Esophagus muscularis mucosa (tissue), 4 donors: ENCODE measurements around the gene DES.

Experiments used
- EP300 ChIP-seq: sonication (generic); formaldehyde crosslinking; IDR thresholded peaks from one replicate; pipeline ENCODE4 v1.6.1; 2017; ENCODE audit warnings: antibody characterized with exemption
- POLR2A ChIP-seq: fragments of 450-650 bp; IDR thresholded peaks from one replicate; pipeline ENCODE4 v1.6.1; 2017; ENCODE audit warnings: antibody characterized with exemption, moderate library complexity, mild to moderate bottlenecking, low read depth
- POLR2AphosphoS5 ChIP-seq, 2 donors: sonication (generic); formaldehyde crosslinking; IDR thresholded peaks; one replicate each; pipeline ENCODE4 v1.6.1; 2017; ENCODE audit warnings: antibody characterized with exemption in 2 of 2
- TF ChIP-seq, protein P1 (sequence below), 3 experiments: fragments of 200-600 bp in 2 of 3; fragments of 450-650 bp in 1 of 3; sonication (generic) in 2 of 3; IDR thresholded peaks; one replicate each; pipeline ENCODE4 v1.5.1; 2017 to 2019; ENCODE audit warnings: antibody characterized with exemption in 3 of 3, mild to moderate bottlenecking in 2 of 3, moderate library complexity in 1 of 3

DNA sequence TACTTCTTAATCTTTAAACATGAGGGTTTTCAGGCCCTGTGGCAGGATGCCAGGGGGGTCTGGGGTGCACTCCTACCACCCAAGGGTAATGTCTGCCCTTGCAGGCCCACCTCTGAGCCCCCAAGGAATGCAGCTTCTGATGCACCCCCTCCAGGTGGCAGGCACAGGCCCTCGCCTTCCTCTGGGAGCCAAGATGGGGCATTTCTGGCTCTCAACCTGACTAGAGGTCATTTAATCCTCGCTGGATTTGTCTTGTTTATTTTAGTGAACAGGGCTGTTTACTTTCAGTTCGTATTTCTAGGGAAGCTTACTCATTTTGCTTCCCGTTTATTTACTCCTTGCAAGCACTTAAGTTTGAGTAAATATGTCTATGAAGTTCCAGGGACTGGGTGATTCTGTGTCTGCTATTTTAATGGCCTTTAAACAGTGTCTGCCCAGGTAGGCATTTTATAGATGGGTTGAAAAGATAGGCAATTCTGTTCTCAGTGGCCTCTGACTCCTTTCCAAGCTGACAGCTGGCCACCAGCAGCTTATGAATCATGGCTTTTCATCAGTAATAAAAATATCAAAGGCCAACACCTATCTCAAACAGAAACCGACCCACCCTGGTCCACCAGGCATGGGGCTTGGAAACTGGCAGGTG lies 19.3 kb upstream of the DES start:
- no peak for TF ChIP-seq POLR2AphosphoS5 (IDR thresholded peaks at IDR 0.05)
- TF ChIP-seq, protein P1, sequence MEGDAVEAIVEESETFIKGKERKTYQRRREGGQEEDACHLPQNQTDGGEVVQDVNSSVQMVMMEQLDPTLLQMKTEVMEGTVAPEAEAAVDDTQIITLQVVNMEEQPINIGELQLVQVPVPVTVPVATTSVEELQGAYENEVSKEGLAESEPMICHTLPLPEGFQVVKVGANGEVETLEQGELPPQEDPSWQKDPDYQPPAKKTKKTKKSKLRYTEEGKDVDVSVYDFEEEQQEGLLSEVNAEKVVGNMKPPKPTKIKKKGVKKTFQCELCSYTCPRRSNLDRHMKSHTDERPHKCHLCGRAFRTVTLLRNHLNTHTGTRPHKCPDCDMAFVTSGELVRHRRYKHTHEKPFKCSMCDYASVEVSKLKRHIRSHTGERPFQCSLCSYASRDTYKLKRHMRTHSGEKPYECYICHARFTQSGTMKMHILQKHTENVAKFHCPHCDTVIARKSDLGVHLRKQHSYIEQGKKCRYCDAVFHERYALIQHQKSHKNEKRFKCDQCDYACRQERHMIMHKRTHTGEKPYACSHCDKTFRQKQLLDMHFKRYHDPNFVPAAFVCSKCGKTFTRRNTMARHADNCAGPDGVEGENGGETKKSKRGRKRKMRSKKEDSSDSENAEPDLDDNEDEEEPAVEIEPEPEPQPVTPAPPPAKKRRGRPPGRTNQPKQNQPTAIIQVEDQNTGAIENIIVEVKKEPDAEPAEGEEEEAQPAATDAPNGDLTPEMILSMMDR (IDR thresholded peaks at IDR 0.05), result no peak
- no peak for TF ChIP-seq POLR2A
- no peak for TF ChIP-seq EP300
